GM12873 (cell line): ENCODE data around the gene COA1.

ENCODE experiments used
- TF ChIP-seq, protein P1 (sequence below): IDR thresholded peaks from 2 replicates; pipeline ENCODE4 v1.5.1; 2012; ENCODE audit warnings: low read depth, mild to moderate bottlenecking, moderate library complexity, low read length, control low read depth; ENCODE audit not compliant: insufficient read depth; ENCODE audit errors: missing control alignments

Gene COA1

DNA sequence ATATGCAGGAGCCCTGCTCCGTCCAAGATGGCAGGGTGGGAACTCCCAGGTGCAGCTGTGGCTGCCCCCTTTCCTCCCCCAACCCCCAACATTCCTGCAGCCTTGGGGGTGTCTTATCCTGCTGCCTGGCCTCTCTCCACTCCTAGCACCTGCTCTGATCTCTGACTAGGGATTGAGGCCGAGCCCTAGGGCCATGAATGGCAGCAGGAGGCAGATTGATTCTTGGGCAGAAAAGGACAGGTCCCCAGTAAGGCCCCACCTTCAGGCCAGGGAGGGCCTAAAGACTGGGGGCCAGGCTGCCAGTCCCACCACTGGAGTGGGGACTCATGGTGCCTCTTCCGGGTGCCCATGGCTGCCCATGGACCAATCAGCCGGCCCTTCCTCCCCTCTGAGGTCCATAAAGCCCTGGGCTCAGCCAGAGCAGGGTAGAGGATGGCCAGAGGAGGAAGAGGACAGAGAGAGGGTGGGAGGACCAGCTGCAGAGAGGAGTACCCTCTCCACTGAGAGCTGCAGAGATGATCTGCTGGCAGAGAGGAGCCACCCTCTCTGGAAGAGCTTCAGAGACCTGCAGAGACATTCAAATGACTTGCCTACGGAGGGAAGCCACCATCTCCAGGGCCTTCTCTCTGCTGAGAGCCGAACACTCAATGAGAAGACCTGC lies 8.3 kb upstream of the COA1 start:
- TF ChIP-seq, protein P1, sequence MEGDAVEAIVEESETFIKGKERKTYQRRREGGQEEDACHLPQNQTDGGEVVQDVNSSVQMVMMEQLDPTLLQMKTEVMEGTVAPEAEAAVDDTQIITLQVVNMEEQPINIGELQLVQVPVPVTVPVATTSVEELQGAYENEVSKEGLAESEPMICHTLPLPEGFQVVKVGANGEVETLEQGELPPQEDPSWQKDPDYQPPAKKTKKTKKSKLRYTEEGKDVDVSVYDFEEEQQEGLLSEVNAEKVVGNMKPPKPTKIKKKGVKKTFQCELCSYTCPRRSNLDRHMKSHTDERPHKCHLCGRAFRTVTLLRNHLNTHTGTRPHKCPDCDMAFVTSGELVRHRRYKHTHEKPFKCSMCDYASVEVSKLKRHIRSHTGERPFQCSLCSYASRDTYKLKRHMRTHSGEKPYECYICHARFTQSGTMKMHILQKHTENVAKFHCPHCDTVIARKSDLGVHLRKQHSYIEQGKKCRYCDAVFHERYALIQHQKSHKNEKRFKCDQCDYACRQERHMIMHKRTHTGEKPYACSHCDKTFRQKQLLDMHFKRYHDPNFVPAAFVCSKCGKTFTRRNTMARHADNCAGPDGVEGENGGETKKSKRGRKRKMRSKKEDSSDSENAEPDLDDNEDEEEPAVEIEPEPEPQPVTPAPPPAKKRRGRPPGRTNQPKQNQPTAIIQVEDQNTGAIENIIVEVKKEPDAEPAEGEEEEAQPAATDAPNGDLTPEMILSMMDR = no peak

DNA sequence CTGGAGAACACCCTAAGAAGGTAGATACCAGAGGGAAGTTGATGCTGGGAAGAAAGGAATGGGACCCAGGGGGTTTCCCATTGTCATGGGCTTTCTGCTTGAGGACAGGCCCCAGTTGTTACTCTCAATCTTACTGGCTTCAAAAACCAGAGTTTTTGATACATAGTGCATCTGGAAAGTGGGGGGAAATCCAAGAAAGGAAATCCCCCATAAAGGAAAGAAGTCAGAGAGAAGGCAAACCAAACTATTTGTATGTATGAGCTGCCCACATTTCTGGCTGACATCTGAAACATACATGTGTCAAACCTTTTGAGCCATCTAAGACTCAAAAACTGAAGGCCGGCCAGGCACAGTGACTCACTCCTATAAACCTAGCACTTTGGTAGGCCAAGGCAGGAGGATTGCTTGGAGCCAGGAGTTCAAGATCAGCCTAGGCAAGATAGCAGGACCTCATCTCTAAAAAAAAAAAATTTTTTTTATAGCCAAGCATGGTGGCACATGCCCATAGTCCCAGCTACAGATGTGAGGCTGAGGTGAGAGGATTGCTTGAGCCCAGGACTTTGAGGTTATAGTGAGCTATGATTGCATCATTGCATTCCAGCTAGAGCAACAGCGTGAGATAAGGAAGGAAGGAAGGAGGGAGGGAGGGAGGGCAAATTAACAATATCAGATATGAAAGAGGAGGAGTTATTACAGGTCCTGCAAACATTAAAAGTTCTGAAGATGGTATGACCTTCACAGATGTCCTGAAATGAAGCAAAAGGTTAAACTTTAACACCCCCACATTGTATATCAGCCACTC lies 6.7 kb upstream of the COA1 start:
- TF ChIP-seq, protein P1 = no peak

DNA sequence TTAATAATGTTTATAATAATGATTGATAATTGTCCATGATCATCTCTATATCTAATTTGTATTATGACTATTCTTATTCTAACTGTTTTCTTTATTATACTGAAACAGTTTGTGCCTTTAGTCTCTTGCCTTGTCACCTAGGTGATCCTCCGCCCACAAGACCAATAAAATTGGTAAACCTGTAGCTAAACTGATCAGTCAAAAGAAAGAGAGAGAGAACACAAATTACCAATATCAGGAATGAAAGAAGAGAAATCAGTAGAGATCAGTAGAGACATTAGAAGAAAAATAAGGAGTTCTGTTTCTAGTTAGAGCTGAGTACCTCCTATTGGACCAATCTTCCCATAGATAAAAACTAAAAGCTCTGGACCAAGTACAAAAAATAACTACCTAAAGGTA lies 6.1 kb upstream of the COA1 start:
- TF ChIP-seq, protein P1 = no peak

DNA sequence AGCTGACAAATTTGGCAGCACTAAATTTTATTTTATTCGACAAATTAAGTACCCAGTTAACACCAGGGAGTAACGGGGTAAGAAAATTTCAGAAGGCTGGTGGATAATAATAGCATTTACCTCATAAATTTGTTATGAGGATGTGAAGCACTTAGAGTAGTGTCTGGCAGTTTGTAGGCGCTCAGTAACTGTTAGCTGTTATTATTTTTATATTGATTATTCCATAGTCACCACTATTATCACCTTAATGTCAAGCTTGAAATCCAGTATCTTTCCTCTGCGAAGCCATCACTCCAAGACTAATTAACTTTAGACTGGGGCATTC lies 563 bp upstream of the COA1 start:
- TF ChIP-seq, protein P1 = no peak

DNA sequence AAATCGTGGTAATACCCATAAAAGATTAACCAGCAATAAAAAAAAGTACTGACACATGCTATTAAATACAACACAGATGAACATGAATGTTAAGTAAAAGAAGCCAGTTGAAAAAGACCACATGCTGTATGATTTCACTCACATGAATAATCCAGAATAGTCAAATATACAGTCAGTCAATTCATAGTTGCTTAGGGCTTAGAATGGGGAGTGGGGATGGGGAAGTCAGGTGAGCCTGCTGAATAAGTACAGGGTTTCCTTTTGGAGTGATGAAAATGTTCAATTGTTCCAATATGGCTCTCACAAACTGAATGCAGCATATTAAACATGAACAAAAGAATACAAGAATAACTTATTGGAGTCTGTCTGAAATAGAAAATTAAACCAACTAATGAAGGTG lies 1.8 kb downstream of the COA1 start:
- TF ChIP-seq, protein P1 = no peak

DNA sequence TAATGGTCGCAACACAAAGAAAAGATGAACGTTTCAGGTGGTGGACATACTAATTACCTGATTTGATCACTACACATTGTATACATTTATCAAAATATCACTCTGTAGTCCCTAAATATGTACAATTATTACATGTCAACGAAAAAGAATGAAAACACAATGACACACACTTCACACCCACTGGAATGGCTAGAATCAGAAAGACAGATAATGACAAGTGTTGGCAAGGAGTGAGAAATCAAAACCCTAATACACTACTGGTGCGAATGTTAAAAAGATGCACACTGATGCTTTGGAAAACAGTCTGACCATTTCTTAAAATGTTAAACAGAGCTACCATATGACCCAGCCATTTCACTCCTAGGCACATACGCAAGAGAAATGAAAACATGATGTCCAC lies 2.3 kb downstream of the COA1 start:
- TF ChIP-seq, protein P1 = no peak

DNA sequence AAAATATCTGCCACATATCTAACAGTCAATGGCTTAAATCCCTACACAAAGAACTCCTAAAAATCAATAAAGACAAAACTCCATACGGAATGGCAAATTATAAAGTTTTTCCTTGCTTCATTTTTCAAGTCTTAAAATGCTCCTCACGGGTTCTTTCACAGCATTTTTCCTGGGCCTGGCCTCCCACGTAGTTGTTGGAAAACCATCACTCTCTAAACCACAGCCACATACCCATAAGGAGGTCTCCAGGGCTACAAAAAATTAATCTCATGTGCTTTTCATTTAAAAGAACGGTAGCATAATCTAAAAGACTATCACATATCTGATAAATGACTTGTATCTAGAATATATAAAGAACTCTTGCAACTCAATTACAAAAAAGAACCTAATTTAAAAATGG lies 2.9 kb downstream of the COA1 start:
- TF ChIP-seq, protein P1 = no peak
